ENCODE measurements around the gene NEXMIF. TPM values are rescaled to one million over a fixed set of nuclear protein-coding genes. Genes with fewer than 3 reads are reported as not detected.
A peak's percentile ranks its signal among the peaks of the same experiment; 100 is the strongest.
"Not testable (repeated sequence)": the region's sequence is repeated elsewhere in the genome, so short reads cannot be mapped to it uniquely, and the experiment has no call there.

The NEXMIF gene
- total RNA-seq (1 to 10 TPM in 1 of 2 experiments, under 1 TPM in 1; 0.74 to 1.3 TPM), total RNA-seq (0.22 to 14.1 (median 2.0) reads per million in 172 experiments)
- polyA plus RNA-seq (2013, experiment 1 of 2): 0.27 TPM
- 0.42 TPM for polyA plus RNA-seq (2013, experiment 2 of 2)

DNA sequence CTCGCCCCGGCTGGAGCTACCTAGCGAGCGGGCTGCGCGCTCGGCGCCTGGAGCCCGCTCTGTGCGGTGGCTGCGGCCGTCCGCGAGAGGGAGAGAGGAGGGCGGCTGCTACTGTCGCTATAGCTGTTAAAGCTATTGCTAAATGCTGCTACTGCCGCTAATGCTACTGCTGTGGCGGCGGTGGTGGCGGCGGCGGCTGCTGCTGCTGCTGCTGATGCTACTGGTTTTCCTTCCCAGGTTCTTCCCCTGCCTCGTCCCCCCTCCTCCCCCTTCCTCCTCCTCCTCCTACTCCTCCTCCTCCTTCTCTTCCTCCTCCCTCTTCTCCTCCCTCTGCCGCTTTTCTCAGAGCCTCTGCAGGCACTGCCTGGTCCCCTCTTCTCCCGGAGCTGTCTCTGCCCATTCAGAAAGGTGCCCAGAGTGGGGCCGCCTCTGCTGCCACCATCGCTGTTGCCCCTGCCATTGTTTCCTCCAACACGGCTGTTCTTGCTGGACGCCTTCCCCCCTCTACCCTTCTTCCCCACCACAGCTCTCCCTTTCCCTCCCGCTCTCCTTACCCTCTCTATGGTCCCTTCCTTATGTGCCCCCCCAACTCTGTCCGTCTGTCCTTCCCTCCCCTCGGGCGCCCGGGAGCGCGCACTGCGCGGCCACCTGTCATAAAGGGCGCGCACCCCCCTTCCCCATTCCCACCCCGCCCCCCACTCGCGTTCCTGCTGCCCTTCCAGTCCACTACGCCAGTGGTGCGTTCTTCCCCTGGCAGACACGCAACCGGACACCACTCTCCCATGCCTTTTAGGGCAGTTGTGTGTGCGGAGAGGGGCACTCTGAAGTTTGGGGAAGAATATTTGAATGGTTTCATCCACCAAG, at the start of gene NEXMIF:
TSS of gene NEXMIF (minus strand) at position 228 of the 864 bp plus-strand sequence.
- Histone ChIP-seq H3K4me3 (ENCODE audit: low read length) (peak within 1 kb of the TSS; percentile 43), H3K27me3 (ENCODE audit: control insufficient read depth in 1 of 2, insufficient read depth in 2 of 2, low read length in 2 of 2) (peaks cover 0 to 10% of the 10 kb centered on the region in 2 experiments), H3K27ac (ENCODE audit: low read depth in 1 of 2, low read length in 2 of 2) (no peak within 1 kb of the TSS), H3K9me3 (ENCODE audit: control insufficient read depth in 1 of 2, insufficient read depth in 1 of 2, low read length in 2 of 2) (no peaks in the 10 kb centered on the region), H3K36me3 (ENCODE audit: insufficient read depth, low read length) (no peaks in the 10 kb centered on the region), H3K4me1 (ENCODE audit: insufficient read depth, low read length) (peaks cover 2% of the 10 kb centered on the region)
- TF ChIP-seq, protein P1, sequence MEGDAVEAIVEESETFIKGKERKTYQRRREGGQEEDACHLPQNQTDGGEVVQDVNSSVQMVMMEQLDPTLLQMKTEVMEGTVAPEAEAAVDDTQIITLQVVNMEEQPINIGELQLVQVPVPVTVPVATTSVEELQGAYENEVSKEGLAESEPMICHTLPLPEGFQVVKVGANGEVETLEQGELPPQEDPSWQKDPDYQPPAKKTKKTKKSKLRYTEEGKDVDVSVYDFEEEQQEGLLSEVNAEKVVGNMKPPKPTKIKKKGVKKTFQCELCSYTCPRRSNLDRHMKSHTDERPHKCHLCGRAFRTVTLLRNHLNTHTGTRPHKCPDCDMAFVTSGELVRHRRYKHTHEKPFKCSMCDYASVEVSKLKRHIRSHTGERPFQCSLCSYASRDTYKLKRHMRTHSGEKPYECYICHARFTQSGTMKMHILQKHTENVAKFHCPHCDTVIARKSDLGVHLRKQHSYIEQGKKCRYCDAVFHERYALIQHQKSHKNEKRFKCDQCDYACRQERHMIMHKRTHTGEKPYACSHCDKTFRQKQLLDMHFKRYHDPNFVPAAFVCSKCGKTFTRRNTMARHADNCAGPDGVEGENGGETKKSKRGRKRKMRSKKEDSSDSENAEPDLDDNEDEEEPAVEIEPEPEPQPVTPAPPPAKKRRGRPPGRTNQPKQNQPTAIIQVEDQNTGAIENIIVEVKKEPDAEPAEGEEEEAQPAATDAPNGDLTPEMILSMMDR (IDR thresholded peaks at IDR 0.05): no peak
- no peaks in the 10 kb centered on the region for H3K36me3 Mint-ChIP-seq (ENCODE audit: low read depth)
- peak within 1 kb of the TSS; percentile 96 for H3K4me3 Mint-ChIP-seq
- peaks cover 35% of the 10 kb centered on the region for H3K27me3 Mint-ChIP-seq
- ATAC-seq (ENCODE audit: poor library complexity) (peak; percentile 79), DNase-seq (peak in 7 of 14 experiments; percentile 2 to 61 (median 25))
- H3K27ac Mint-ChIP-seq: peak within 1 kb of the TSS; percentile 76
- peaks cover 9% of the 10 kb centered on the region for H3K4me1 Mint-ChIP-seq (ENCODE audit: low read depth)
- POLR2A ChIA-PET: interaction anchor here (0.6 to 1.3 kb wide), 3 partner anchors 15 to 348 kb away, joined by 3 to 5 read pairs (median 4); partner anchors contain the start of gene UPRT
- intact Hi-C loops (cut with DNase I, micrococcal nuclease): no loop called here
- H3K9me3 Mint-ChIP-seq: no peaks in the 10 kb centered on the region
- CTCF ChIA-PET: no interaction called here

DNA sequence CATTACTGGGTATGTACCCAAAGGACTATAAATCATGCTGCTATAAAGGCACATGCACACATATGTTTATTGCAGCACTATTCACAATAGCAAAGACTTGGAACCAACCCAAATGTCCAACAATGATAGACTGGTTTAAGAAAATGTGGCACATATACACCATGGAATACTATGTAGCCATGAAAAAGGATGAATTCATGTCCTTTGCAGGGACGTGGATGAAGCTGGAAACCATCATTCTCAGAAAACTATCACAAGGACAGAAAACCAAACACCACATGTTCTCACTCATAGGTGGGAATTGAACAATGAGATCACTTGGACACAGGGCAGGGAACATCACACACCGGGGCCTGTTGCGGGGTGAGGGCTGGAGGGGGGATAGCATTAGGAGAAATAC, 36.7 kb upstream of the NEXMIF start:
- H3K4me3 ChIP-seq (ENCODE audit: low read length); DNase-seq; H3K27ac Mint-ChIP-seq; CTCF ChIA-PET; H3K4me1 ChIP-seq (ENCODE audit: insufficient read depth, low read length); H3K27me3 Mint-ChIP-seq; ATAC-seq (ENCODE audit: poor library complexity); H3K4me3 Mint-ChIP-seq; H3K36me3 Mint-ChIP-seq (ENCODE audit: low read depth); H3K27me3 ChIP-seq (ENCODE audit: control insufficient read depth in 1 of 2, insufficient read depth in 2 of 2, low read length in 2 of 2); H3K36me3 ChIP-seq (ENCODE audit: insufficient read depth, low read length); POLR2A ChIA-PET; H3K4me1 Mint-ChIP-seq (ENCODE audit: low read depth); H3K9me3 ChIP-seq (ENCODE audit: control insufficient read depth in 1 of 2, insufficient read depth in 1 of 2, low read length in 2 of 2); H3K27ac ChIP-seq (ENCODE audit: low read depth in 1 of 2, low read length in 2 of 2); H3K9me3 Mint-ChIP-seq; intact Hi-C loops (cut with DNase I, micrococcal nuclease): not testable (repeated sequence)

DNA sequence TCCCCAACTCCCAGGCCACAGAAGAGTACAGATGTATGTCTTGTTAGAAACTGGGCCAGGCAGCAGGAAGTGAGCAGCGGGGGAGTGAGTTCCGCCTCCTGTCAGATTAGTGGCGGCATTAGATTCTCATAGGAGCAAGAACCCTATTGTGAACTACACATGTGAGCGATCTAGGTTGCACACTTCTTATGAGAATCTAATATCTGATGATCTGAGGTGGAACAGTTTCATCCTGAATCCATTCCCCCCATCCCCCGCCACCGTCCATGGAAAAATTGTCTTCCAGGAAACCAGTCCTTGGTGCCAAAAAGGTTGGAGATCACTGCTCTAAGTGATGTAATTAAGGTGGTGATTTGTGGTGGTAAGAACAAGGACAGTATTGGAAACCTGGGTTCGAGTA, 24.5 kb upstream of the NEXMIF start:
- H3K27me3 ChIP-seq (ENCODE audit: control insufficient read depth in 1 of 2, insufficient read depth in 2 of 2, low read length in 2 of 2): no peaks in the 10 kb centered on the region
- CTCF ChIA-PET: no interaction called here
- Mint-ChIP-seq H3K27ac (no peak overlapping the region), H3K36me3 (ENCODE audit: low read depth) (no peaks in the 10 kb centered on the region), H3K27me3 (no peaks in the 10 kb centered on the region), H3K4me1 (ENCODE audit: low read depth) (no peaks in the 10 kb centered on the region), H3K9me3 (peaks cover 2% of the 10 kb centered on the region), H3K4me3 (no peak overlapping the region)
- TF ChIP-seq, protein P1 (IDR thresholded peaks at IDR 0.05): no peak
- H3K27ac ChIP-seq (ENCODE audit: low read depth in 1 of 2, low read length in 2 of 2): no peak overlapping the region
- H3K9me3 ChIP-seq (ENCODE audit: control insufficient read depth in 1 of 2, insufficient read depth in 1 of 2, low read length in 2 of 2): no peaks in the 10 kb centered on the region
- intact Hi-C loops (cut with DNase I, micrococcal nuclease): no loop called here
- no peak overlapping the region for H3K4me3 ChIP-seq (ENCODE audit: low read length)
- ATAC-seq (ENCODE audit: poor library complexity) (no peak), DNase-seq (no peak)
- no peaks in the 10 kb centered on the region for H3K4me1 ChIP-seq (ENCODE audit: insufficient read depth, low read length)
- no peaks in the 10 kb centered on the region for H3K36me3 ChIP-seq (ENCODE audit: insufficient read depth, low read length)
- POLR2A ChIA-PET: no interaction called here
